Measurements from ENCODE around the gene EOGT.

Gene EOGT

DNA sequence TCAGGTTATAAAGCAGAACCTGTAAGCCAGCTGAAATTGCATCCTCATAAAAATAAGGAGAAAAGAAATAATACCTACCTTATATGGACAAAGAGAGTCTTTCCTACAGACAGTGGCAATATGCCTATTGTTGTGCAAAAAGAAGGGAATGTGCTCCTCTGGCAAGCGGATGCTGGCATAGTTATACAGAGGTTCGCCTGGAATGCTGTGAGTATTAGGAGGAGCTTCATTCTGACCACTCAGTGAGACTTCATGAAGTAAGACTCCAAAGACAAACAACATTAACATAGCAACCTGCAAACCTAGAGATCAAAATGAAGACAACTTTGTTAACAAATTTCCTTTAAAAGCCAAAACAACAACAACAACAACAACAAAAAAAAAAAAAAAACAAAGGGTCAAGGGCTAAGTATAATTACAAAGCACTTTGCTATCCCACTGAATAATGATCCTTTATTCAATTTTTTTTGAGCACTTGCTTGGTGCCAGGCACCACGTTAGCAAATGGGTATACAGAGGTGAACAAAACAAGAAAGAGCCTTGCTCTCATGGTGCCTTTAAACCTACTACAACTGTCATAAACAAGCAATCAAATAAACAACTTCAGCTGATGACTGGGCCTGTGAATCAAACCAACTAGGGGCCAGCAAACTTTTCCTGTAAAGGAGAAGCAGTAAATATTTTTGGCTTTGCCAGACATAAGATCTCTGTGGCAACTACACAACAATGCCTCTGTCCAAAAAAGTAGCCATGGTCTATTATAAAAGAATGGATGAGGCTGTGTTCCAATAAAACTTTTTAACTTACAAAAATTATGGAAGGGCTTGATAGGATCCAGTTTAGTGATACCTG is 3.7 kb downstream of the EOGT start:
- DNase-seq (ENCODE audit: low spot score) = peak; percentile 62

DNA sequence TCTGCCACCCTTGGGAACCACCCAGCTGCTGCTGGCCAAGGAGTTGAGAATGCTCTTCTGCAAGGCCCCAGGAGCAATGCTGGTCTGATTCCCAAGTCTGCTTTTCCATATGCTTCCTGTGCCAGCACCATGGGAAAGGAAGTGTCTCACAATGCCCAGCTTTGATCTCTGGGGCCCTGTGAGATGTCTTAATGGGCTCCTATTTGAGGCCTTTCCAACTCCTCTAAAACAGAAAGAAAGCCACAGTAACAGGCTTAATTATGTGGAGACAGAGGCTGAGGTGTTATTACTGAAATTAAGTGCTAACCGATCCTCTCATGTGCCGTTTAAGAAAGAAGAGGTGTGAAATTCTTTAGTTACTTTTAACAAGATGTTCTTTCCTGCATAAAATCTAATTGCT is 4.5 kb downstream of the EOGT start:
- DNase-seq (ENCODE audit: low spot score) = peak; percentile 11

DNA sequence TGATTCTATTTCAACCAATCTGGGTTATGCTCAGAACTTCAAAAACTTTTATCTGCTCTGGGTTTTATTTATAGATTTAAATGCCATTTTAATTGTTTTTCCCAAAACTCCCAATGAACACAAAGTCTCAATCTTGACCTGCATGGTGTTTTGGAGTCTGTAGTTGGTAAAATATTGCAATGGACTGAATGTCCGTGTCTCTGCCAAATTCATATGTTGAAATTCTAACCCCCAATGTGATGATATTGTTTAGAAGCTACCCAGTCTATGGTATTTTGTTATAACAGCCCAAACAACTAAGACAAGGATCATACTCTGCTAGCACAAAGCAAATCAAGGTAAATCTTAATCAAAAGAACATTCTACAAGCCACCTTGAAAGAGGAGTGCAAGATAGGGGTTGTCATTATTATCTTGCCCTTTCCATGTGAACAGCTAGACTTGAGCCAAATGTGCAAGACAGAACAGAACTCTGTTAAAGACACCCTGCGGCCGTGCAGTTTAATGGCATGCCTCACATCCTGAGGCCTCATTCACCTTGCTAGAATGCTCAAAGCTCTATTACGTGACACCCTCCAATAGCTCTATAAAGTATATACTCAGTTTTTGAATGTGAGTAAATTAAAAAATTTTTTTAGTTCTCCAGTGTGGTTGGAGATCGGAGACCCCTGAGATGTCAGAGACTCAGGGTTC is 7.5 kb downstream of the EOGT start:
- DNase-seq (ENCODE audit: low spot score) = no peak

DNA sequence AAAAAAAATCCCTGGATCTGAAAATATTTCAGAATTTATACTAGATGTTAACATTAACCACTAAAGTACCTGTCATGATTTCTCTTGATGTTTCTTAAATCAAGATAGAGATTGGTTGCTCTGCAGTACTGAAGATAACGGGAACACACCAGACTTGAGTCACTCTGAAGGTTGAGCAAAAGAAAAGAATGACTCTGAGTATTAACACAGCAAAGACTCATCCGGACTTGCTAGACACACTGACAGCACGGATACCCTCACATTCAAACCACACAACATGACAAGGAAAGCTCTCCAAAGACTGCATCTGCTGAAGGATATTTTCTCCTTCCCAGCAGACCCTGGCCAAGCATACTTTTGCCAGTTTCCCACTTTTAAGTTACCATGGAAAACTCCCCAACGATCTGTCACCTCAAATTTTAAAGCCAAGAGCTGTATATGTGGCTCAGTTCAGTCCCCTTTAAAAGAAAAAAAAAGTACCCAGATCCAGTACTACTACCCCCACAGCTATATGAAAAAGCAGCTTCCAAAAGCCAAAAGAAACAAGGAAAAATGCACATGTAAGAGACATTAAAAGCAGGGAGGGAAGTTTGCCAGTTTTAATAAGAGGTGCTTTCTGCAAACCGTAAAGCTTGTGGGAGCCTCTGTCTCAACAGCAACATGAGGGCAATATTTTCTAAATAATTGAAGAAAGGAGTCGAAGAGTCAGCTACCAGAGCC is 8.3 kb downstream of the EOGT start:
- DNase-seq (ENCODE audit: low spot score) = no peak

DNA sequence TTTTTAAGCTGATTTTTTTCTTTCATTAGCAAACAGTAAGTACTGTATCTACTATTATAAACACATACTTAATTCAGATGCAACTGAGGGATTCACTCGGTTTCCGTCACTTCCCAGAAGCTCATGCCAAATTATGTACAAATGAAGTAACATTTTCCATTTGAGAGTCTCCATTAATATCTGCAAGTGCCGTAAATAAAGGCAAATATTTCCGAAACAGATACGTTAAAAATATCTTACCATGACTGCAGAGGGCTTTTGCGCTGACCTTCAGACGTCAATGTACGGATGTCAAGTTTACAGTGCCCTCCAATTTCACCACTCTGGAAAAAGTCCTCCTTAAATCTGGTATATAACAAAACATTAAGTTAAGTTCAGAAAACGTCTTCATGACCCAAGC is 9.3 kb downstream of the EOGT start:
- no peak for DNase-seq (ENCODE audit: low spot score)

DNA sequence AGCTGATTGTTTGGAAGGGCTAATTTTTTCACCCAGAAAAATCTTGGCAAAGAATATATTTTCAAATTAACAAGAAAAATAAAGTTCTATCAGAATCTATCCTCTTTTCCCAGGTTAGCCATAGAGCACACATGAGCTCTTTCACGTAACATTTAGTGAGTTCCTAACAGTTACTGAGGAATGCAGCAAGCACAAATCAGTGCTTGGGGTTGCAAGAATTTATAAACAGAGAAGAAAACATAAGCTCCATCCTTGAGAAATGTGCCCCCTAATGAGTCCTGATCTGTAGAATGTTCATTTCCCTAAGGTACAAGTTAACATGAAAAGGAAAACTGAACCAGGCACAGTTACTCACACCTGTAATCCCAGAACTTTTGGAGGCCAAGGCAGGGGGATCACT is 13.9 kb downstream of the EOGT start:
- no peak for DNase-seq (ENCODE audit: low spot score)

DNA sequence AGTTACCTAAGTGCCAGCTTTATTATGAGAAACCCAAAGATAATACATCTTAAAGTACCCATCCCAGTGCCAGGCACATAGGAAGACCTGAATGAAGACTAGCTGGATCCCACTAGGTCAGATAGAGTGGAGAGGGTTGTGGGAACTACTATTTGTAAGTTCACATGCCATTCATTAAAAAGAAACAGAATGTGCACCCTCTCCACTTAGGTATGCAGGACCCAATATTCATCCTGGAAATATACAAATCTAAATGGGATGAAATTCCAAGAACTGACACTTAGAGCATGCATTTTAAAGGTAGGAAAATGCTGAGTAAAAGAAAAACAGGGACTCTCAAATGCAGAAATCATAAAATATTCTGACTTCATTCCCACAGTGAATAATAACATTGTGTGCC is 14.3 kb downstream of the EOGT start:
- DNase-seq (ENCODE audit: low spot score) = no peak

DNA sequence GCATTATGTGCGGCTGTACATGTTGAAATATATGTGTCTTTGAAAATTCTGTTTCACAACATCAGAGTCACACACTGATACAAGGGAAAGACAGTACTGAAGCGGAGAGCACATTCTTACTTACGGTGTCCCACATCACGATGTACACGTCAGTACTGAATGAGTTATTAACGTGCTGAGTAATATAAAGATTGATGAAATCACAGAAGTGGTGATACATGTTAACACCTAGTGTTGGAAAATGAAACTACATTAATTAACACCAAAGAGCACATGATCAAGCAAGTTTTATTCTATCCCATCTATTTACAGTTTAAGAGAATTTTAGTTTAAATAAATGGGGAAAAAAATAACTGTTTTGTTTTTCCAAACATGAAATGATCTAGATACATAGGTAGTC is 15.6 kb downstream of the EOGT start:
- no peak for DNase-seq (ENCODE audit: low spot score)

DNA sequence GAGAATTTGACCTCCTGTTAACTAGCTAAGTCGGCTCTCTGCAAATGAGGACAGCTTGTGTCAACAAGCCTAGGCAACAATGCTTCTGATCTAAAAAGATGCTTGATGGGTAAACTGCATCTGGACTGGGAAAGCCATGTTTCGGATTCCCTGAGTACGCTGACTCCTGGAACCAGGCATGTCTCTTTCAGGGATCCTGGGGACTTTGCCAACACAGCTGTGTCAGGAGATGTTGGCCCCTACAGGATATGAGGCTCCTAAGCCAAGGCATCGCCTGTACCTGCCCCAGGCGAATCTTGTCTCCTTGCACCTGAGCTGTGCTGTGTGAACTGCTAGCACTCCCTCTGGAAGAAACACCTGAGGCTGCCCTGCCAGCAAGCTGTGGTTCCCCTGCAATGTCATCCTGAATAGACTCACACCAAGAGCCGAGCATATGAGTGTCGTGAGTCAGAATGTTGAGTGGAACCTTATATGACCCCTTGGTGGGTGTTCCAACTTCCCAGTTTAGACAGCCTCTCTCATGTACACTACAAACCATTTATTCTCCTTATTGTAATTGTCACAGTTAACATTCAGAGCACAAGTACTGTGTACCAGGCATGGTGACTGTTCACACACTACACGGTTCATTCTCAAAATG is 17.0 kb downstream of the EOGT start:
- DNase-seq (ENCODE audit: low spot score) = no peak

DNA sequence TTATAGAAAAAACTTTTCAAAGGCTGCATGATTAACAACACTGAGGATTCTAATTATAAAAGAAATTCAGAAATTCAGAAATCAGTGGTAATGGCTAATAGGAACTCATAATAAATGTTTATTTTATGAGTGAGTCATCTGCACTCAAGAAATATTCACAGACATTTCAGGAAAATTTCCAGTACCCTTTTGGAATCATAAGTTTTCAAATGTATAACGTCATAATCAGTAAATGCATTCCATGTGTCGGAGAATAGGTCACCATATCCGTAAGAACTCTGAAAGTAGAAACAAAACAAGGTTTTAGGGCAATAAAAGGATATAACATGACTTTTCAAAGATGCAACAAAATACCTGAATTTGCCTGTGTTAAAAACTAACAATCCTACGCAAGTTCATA is 24.7 kb downstream of the EOGT start:
- DNase-seq (ENCODE audit: low spot score) = no peak

DNA sequence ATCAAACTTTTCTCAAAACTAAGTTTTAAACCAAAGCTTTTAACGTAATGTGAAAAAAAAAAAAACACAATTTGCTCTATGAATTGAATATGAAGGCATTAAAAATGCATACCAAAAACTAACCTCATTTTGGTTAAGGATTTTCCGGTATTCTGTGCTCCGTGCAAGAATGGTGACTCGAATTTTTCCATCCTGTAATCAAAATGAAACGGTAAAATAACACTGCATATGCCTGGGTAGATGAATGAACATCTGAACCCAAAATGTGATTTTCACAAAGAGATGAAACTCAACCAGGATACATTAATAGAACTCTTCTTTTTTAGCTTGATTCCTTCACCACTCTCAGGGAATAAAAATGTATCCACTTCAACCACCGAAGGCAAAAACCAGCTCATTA is 26.2 kb downstream of the EOGT start:
- DNase-seq (ENCODE audit: low spot score) = no peak

DNA sequence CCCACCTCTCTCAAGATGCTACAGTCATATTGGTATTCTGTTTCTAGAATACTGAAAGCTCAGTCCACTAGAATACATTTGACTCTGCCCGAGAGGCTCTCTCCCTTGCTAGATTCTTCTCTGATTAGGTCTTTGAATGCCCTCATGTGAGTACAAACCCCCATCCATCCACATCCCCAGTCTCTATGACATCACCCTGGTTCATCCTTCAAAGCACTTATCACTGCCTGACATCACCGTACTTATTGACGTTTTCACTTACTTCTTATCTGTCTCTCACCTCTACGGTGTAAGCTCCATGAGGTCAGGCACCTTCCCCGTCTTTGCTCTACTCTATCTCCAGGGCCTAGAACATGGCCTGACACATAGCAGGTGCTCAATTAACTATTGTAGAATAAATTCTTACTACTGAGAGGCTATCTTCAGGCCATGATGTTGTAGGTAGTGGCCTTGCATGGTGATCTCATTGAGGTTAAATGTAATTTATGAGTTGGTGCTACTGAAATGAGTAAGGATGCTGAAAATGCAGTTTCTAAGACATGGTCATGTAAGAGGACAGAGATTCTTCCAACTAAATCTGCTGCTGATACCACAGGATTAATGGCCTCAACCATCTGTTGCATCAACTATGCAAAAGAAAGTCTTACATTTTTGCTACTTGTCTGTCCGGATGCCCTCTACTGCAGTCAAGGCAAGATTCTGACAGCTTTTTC is 26.8 kb downstream of the EOGT start:
- no peak for DNase-seq (ENCODE audit: low spot score)

DNA sequence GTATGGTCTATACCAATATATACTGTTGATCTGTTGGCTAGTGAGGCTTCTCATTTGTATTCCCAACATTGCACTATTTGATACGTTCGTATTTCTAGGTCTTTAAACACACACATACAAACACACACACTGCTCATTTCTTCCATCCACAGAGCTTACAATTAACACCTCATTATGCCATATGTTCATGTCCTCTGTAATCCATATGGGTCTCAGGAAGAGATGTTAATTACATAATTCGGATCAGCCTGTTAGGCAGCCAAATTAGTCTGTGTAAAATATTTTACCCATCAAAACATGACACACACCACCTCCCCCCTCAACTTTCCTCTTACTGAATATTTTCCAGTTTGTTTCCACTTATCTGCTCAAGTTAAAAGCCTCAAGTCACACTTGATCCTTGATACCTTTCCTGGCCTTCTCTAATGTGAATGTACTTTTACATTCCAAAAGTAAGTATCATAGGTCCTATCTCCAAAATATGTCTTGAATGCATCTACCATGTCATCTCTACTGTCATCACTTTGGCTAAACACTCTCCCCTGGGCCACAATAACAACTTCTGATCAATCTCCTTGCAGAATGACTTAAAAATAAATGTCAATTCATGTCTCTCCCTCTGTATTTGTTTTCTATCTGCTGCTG is 28.2 kb downstream of the EOGT start:
- DNase-seq (ENCODE audit: low spot score) = no peak

DNA sequence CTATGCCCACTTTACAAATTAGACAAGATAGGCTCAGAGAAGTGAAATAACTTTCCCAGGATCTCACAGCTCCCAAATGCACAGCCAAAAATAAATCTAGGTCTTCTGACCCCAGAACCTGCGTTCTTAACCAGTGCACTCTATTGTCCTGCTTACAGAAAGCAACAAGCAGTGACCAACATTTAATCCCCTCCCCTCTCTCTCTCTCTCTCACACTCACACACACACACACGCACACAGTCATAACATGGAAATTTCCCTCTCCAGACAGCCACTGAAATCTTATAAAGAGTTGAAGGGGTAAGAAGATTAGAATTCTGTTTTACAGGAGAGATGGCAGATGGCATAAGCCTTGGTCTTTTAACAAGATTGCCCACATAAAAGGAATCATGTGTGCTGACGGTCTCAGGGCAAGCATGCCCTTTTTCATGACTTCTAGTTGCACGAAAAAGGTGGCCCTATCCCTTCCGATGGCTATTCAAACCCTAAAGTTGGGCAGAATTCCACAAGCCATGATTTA is 29.4 kb downstream of the EOGT start:
- DNase-seq (ENCODE audit: low spot score) = no peak

DNA sequence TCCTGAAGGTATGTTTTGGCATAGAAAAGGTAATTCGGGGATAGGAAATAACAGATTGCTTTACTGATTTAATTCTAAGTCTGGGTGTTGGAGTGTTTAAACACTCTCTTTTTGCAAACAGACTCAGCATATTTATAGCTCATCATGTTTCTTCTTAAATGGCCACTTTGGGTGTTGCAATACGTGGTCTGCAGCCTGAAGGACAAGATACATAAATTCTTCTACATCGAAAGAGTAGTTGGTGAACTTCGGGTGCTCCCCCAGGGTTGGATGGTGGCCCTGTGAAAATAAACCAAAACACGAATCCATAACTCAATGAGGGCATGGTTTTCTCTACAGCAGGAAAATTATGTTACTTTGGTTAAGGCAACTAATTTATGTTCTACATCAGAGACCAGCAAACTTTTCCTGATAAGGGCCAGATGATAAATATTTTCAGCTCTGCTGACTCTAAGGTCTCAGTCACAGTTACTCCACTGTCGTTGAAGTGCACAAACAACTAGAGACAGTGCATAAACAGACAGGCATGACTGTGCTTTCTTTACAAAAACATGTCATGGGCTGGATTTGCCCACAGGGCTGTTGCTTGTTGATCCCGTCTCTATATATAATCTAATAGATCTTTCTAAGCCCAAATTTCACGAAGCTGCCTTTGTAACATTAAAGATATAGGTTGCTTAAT is 35.9 kb downstream of the EOGT start:
- DNase-seq (ENCODE audit: low spot score) = no peak

DNA sequence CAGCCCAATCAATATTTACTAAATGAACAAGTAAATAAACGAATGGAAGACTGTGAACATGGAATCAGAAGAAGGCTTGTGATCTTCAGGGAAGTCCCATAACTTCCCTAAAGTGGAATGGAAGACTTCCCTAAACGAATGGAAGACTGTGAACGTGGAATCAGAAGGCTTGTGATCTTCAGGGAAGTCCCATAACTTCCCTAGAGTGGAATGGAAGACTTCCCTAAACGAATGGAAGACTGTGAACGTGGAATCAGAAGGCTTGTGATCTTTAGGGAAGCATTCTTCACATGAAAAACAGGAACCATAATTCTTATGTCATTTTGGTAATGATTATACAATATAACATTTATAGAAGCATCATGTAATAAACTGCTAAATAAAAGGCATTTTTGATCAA is 38.8 kb downstream of the EOGT start:
- DNase-seq (ENCODE audit: low spot score) = no peak

DNA sequence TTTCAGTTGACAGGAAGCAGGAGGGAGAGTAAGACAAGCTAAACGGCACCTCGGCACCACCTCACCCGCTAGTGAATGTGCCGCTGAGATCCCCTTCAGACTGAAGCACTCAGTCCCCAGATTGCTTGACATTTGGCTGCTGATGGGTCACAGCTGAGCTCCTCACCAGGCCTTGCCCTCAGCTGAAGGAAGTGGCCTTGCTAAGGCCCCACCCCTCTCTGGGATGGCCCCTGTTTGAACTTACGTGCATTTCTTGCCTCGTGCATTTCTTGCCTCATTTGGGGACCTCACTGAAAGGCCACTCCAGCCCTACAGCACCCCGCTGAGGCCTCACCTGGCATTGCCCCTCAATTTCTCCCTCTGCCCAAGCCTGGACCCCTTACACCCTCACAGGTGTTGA is 39.8 kb downstream of the EOGT start:
- peak; percentile 19 for DNase-seq (ENCODE audit: low spot score)

DNA sequence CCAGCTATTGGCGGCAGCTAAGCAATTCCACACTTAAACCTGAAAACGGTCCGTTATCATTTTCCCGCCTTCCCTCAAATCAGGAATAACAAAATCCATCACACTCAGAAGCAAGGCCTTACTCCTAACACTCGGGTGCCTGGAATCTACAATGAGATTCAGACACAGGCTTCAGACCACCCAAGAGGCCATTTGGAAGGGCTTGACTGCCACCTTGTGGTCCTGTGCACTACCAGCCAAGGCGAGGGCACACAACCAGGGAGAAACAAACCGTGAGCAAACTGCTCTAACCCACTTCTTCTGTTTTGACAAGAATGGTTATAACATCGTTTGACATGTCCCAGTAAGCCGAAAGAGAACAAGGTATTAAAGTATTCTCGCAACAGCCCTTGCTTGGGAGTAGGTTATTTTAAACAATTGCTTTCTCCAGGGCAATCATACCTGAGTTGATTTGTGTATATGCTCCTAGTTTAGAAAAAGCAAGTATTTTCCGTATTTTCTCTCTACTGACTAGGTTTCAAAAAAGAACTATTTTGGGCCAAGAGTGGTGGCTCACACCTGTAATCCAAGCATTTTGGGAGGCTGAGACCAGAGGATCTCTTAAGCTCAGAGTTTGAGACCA is 41.0 kb downstream of the EOGT start:
- peak; percentile 80 for DNase-seq (ENCODE audit: low spot score)

DNA sequence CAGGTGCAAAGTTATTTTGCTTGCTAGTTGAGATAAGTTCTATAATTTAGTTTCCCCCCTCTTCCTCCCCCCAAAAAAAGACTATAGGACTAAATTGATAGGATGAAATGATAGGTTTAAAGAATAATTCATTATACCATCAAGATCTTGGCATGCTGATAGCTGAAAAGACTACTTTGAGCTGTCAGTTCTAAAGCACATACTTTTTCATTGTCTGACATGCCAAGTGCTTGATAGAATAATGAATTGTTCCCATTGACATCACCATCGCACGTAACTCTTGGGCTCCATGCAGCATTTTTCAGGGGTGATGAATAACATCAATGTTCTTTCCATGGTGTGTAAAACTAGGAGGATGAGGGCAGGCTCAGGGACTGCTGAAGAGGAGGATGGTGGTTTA is 48.8 kb downstream of the EOGT start:
- DNase-seq (ENCODE audit: low spot score) = no peak

DNA sequence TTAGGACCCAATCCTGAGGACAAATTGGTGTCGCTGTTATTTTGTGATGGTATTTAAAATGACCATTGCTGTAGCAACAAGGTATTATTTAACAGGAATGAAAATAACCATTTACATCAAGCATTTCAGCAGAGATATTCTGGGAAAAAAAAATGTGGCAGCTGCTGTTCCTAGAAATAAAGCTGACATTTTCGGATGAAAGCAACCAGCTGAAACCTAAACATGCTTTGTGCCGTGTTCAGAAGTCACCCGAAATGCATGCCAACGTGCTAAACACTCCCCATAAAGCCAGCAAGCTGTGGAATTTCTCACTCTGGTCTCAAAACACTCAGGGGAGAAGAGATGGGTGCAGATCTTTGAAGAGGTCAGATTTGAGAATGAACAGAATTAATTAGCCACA is 49.6 kb downstream of the EOGT start:
- DNase-seq (ENCODE audit: low spot score) = no peak

Measured in iPS-NIHi11 (cell line).